Upper lobe of left lung (tissue), 6 donors: ENCODE measurements around the gene UBC. TPM values are rescaled to one million over a fixed set of nuclear protein-coding genes. Genes with fewer than 3 reads are reported as not detected.

ENCODE experiments used
- ATAC-seq, 2 donors: fragments of 200-7000 bp; cut with Tn5 transposase; one replicate each; pipeline ENCODE4 v1.9.1; 2022; ENCODE audit warnings: mild to moderate bottlenecking in 2 of 2, moderate library complexity in 2 of 2; ENCODE audit not compliant: low FRiP score in 2 of 2
- DNase-seq, 2 donors: peaks; one replicate each; pipeline ENCODE4 v3.0.0-alpha.2; 2019 to 2020
- H3K27ac ChIP-seq, 4 donors: fragments of 200-600 bp; sonication (generic); one replicate each; pipeline ENCODE4 v1.5.1; 2016 to 2019
- H3K27me3 ChIP-seq, 4 donors: fragments of 200-600 bp; sonication (generic); one replicate each; pipeline ENCODE4 v1.5.1; 2017 to 2019
- H3K36me3 ChIP-seq, 4 donors: fragments of 200-600 bp; sonication (generic); one replicate each; pipeline ENCODE4 v1.5.1; 2016 to 2019
- H3K4me1 ChIP-seq, 4 donors: fragments of 200-600 bp; sonication (generic); one replicate each; pipeline ENCODE4 v1.5.1; 2018 to 2019
- H3K4me3 ChIP-seq, 4 donors: fragments of 200-600 bp; sonication (generic); one replicate each; pipeline ENCODE4 v1.5.1; 2017 to 2019; ENCODE audit warnings: mild to moderate bottlenecking in 2 of 4, moderate library complexity in 1 of 4
- H3K9me3 ChIP-seq, 4 donors: fragments of 200-600 bp; sonication (generic); one replicate each; pipeline ENCODE4 v1.5.1; 2018 to 2019
- EP300 ChIP-seq, 4 donors: sonication (generic); formaldehyde crosslinking; IDR thresholded peaks; one replicate each; pipeline ENCODE4 v1.5.1; 2017; ENCODE audit warnings: antibody characterized with exemption in 4 of 4, control low read depth in 2 of 4
- POLR2A ChIP-seq, 4 donors: fragments of 450-650 bp; IDR thresholded peaks; one replicate each; pipeline ENCODE4 v1.5.1; 2016 to 2017; ENCODE audit warnings: antibody characterized with exemption in 4 of 4, mild to moderate bottlenecking in 2 of 4
- POLR2AphosphoS5 ChIP-seq, 2 donors: sonication (generic); formaldehyde crosslinking; IDR thresholded peaks; one replicate each; pipeline ENCODE4 v1.5.1; 2017; ENCODE audit warnings: antibody characterized with exemption in 2 of 2
- WGBS, 2 donors: methylation state at CpG; one replicate each; pipeline ENCODE4 v1.1.5; 2017 to 2018; 5-methylcytosine and 5-hydroxymethylcytosine counted together
- total RNA-seq, 6 donors: library from RNA; depleted of rRNA in 4 of 6; stranded (reverse); fragments of >200 nt in 4 of 6; gene quantifications; one replicate each; pipeline versions ENCODE4 v1.1.0 to v1.2.1, GENCODE V29; 2016 to 2021
- TF ChIP-seq, protein P1 (sequence below), 6 experiments: fragments of 450-650 bp in 4 of 6; fragments of 200-600 bp in 2 of 6; sonication (generic) in 2 of 6; IDR thresholded peaks; one replicate each; pipeline ENCODE4 v1.5.1; 2016 to 2019; ENCODE audit warnings: antibody characterized with exemption in 6 of 6
- donor health status: DM: no; HTN: no; CAD: no; lungs with moderate emphysema.
- donor health status: DM: no; HTN: yes; CAD: no; lungs with severe emphysema.

The UBC gene
- total RNA-seq, 6 donors from 2014 or later = 649 to 1,729 (median 1,078) TPM

DNA sequence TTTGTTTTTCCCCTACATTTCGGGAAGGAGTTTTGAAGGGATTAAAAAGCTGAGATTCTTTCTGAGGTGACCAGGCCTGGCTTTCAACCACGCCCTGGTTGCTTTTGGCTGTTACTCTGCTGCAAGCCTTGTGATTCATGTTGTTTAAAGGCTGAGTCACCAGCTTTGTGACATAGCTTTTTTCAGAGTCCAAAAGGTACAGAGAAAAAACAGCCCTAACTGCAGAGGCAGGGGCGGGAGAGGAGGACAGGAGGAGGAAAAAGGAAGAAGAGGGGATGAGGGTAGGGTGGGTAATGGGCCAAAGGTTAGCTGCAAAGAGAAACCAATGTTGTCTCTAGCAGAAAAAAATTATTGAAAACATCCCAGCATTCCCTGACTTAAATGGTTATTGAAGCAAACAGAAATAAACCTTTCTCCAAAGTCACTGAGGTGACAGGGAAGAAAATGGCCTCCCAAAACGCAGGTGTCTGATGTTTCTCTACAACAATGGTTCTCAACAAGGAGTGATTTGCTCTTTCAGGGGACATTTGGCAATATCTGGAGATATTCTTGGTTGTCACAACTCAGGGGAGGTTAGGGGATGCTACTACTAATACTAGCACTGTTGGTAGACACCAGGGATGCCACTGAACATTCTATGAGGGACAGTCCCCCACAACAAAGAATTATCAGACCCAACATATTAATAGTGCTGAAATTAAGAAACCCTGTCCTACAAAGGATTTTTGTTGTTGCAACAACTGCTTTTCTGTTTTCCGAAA, 2.1 kb upstream of the UBC start:
- ATAC-seq (peak; percentile 68 to 76), DNase-seq (peak in 1 of 2 donors; percentile 88)
- Histone ChIP-seq H3K9me3 (no peaks in the 10 kb centered on the region), H3K27me3 (peaks cover 0 to 1% (median 0%) of the 10 kb centered on the region in 4 donors), H3K4me1 (peaks cover 39 to 75% (median 59%) of the 10 kb centered on the region in 4 donors), H3K4me3 (peak overlapping the region in 2 of 4 donors; percentile 17 to 84), H3K36me3 (peaks cover 0 to 18% (median 12%) of the 10 kb centered on the region in 4 donors), H3K27ac (peak overlapping the region; percentile 96 to 100 (median 100))
- TF ChIP-seq POLR2A (IDR thresholded peaks at IDR 0.05) (peak in 2 of 4 donors; percentile 45 to 73), POLR2AphosphoS5 (IDR thresholded peaks at IDR 0.05) (peak; percentile 85 to 87), EP300 (IDR thresholded peaks at IDR 0.05) (peak in 1 of 4 donors; percentile 84)
- TF ChIP-seq, protein P1, sequence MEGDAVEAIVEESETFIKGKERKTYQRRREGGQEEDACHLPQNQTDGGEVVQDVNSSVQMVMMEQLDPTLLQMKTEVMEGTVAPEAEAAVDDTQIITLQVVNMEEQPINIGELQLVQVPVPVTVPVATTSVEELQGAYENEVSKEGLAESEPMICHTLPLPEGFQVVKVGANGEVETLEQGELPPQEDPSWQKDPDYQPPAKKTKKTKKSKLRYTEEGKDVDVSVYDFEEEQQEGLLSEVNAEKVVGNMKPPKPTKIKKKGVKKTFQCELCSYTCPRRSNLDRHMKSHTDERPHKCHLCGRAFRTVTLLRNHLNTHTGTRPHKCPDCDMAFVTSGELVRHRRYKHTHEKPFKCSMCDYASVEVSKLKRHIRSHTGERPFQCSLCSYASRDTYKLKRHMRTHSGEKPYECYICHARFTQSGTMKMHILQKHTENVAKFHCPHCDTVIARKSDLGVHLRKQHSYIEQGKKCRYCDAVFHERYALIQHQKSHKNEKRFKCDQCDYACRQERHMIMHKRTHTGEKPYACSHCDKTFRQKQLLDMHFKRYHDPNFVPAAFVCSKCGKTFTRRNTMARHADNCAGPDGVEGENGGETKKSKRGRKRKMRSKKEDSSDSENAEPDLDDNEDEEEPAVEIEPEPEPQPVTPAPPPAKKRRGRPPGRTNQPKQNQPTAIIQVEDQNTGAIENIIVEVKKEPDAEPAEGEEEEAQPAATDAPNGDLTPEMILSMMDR (IDR thresholded peaks at IDR 0.05) = no peak
- 20 to 26% methylated on average over 5 of the region's 5 CpGs for WGBS, 2 donors

DNA sequence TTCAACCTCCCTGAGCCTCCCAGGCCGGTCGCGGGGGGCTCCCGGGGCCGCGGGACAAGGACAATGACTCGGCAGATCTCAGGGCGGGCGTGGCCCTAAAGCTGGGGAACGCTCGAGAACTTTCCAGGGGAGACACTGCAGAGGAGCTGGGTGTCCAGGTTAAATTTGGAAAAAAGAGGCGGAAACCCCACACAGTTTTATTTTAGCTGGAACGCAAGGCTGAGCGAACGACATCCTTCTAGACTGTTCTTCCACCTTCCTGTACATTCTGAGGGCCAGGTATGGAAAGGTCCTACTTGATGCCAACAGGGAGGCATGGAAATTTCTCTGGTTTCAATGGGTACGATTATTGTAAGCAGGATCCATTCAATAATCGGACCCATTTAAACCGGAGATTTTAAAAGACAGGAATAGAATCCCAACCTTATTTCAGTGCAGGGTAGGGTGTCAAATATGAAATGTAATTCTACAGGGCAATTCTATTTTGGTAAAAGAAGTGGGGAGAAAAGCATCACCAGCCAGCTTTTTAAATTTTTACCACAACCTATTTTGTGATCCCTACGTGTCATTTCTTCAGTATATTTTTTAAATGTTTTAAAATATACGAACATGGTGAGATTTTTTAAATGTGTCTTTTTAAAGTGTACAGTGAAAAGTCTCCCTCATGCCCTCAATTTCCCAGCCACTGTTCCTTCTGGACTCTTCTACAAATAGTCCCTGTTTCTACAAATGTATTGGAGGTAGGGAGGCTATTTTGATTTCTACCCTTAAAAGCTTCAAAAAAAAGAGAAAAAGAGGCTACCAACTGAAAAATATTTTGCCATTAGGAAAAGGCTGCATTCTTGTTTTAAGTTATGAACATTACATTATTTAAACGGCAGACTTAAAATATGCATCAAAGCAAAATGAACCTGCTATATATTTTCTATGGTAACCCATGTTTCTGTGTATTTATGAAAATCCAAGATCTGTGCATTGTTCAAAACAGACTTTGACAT, 1.1 kb upstream of the UBC start:
- WGBS, 2 donors = 16 to 39% methylated on average over 8 to 21 of the region's 21 CpGs
- H3K27ac ChIP-seq = peak overlapping the region; percentile 96 to 100 (median 100)
- TF ChIP-seq POLR2A (IDR thresholded peaks at IDR 0.05) = no peak
- no peak for TF ChIP-seq EP300 (IDR thresholded peaks at IDR 0.05)
- TF ChIP-seq POLR2AphosphoS5 (IDR thresholded peaks at IDR 0.05) = no peak
- TF ChIP-seq, protein P1 (IDR thresholded peaks at IDR 0.05) = no peak
- H3K36me3 ChIP-seq = peaks cover 4 to 28% (median 22%) of the 10 kb centered on the region in 4 donors
- peak in 1 of 2 donors; percentile 4 for ATAC-seq
- H3K9me3 ChIP-seq = no peaks in the 10 kb centered on the region
- H3K4me1 ChIP-seq = peaks cover 43 to 75% (median 59%) of the 10 kb centered on the region in 4 donors
- H3K4me3 ChIP-seq = peak overlapping the region; percentile 31 to 84 (median 66)
- DNase-seq = peak in 1 of 2 donors; percentile 63
- H3K27me3 ChIP-seq = peaks cover 0 to 1% (median 0%) of the 10 kb centered on the region in 4 donors

DNA sequence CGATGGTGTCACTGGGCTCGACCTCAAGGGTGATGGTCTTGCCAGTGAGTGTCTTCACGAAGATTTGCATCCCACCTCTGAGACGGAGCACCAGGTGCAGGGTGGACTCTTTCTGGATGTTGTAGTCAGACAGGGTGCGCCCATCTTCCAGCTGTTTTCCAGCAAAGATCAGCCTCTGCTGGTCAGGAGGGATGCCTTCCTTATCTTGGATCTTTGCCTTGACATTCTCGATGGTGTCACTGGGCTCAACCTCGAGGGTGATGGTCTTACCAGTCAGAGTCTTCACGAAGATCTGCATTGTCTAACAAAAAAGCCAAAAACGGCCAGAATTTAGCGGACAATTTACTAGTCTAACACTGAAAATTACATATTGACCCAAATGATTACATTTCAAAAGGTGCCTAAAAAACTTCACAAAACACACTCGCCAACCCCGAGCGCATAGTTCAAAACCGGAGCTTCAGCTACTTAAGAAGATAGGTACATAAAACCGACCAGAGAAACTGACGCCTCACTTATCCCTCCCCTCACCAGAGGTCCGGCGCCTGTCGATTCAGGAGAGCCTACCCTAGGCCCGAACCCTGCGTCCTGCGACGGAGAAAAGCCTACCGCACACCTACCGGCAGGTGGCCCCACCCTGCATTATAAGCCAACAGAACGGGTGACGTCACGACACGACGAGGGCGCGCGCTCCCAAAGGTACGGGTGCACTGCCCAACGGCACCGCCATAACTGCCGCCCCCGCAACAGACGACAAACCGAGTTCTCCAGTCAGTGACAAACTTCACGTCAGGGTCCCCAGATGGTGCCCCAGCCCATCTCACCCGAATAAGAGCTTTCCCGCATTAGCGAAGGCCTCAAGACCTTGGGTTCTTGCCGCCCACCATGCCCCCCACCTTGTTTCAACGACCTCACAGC, 717 bp downstream of the UBC start:
- H3K36me3 ChIP-seq = peaks cover 4 to 35% (median 25%) of the 10 kb centered on the region in 4 donors
- peaks cover 50 to 73% (median 55%) of the 10 kb centered on the region in 4 donors for H3K4me1 ChIP-seq
- ATAC-seq = peak; percentile 46 to 84
- H3K27me3 ChIP-seq = peaks cover 0 to 1% (median 0%) of the 10 kb centered on the region in 4 donors
- H3K4me3 ChIP-seq = peak overlapping the region; percentile 56 to 84 (median 78)
- H3K27ac ChIP-seq = peak overlapping the region; percentile 96 to 100 (median 100)
- WGBS, 2 donors = 3 to 6% methylated on average over 32 to 46 of the region's 46 CpGs
- no peaks in the 10 kb centered on the region for H3K9me3 ChIP-seq
- TF ChIP-seq EP300 (IDR thresholded peaks at IDR 0.05) (no peak), POLR2AphosphoS5 (IDR thresholded peaks at IDR 0.05) (peak in 1 of 2 donors; percentile 2)
- TF ChIP-seq, protein P1 (IDR thresholded peaks at IDR 0.05) = peak; percentile 46 to 93 (median 88)
- DNase-seq = peak; percentile 95
